ENCODE data around the gene NR2F2.

The NR2F2 gene

DNA sequence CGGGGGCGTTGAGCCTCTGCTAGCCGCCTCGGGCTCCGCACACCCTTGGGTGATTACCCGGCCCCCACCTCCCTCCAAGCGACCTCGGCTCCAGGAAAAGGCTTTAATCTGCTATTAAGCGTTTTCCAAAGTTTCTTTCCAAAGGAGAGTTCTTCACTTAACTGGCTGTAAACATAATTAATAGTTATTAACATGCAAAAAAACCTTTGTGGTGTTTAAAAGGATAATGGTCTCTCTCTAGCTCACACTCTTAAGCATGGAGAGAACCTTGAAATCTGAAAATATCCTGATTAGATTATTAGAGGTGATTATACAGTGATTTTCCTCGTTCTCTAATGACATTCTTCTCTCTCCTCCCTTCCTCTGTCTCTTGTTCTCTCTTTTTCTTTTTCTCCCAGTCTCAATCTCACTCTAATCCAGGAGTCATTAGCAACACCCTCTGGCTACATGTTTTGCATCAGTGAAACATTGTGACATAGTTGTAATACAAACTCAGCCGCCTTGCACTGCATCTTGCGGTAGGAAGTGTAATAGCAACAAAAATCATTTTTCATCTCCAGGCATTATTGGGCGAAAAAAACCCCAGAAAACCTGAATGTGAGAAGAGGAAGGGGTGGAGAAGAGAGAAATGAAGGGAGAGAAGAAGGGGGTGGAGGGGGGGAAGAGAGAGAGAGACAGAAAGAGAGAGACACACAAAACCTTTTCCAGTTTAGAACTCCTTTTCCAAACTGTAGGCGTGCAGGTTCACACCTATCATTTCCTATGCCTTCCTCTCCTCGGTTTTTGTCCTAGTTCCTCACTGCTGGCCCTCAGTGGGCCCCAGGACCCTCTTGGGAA is 24.4 kb downstream of the NR2F2 start:
- H3K4me3 ChIP-seq (ENCODE audit: low read depth, low read length): peak overlapping the region; percentile 62
- ChIA-PET POLR2A (no interaction called here), CTCF (interaction anchor here (0.7 to 7.5 kb wide), 18 partner anchors 9 to 1823 kb away, joined by 3 to 127 read pairs (median 3); no protein-coding TSS in a partner anchor)
- DNase-seq (ENCODE audit: low read depth, low spot score): no peak
- TF ChIP-seq, protein P1, sequence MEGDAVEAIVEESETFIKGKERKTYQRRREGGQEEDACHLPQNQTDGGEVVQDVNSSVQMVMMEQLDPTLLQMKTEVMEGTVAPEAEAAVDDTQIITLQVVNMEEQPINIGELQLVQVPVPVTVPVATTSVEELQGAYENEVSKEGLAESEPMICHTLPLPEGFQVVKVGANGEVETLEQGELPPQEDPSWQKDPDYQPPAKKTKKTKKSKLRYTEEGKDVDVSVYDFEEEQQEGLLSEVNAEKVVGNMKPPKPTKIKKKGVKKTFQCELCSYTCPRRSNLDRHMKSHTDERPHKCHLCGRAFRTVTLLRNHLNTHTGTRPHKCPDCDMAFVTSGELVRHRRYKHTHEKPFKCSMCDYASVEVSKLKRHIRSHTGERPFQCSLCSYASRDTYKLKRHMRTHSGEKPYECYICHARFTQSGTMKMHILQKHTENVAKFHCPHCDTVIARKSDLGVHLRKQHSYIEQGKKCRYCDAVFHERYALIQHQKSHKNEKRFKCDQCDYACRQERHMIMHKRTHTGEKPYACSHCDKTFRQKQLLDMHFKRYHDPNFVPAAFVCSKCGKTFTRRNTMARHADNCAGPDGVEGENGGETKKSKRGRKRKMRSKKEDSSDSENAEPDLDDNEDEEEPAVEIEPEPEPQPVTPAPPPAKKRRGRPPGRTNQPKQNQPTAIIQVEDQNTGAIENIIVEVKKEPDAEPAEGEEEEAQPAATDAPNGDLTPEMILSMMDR (IDR thresholded peaks at IDR 0.05; ENCODE audit: insufficient read depth, low read length, missing control alignments): peak; percentile 47

DNA sequence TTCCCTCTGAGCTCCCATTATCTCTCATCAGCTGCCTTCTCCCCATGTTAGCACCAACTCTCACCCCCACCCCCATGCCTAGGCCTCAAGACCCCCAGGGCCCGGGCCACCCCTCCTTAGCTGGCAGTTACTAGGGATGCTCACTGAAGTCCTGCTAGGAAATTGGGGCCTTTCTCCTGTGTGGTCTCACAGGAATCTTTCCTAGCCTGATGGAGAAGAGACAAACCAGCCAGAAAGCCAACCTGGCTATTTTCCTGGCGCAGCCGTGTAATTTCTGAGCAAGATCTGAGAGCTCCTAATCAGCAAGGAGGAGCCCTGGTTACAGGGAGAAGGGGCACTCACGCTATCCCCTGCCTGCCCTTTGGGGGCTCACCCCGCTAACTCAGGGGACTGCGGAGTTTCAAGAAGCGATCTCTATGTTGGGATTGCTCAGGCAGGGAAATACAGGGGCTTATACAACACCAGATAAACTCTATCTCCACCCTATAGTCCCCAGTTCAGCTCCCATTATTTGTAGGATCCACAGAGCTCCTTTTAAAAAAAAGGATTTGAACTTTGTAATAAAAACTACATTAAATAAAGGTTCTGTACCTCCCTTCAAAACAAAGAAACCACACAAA is 25.2 kb downstream of the NR2F2 start:
- POLR2A ChIA-PET: no interaction called here
- CTCF ChIA-PET: interaction anchor here (0.6 to 7.5 kb wide), 17 partner anchors 8 to 1822 kb away, joined by 3 to 127 read pairs (median 3); no protein-coding TSS in a partner anchor
- DNase-seq (ENCODE audit: low read depth, low spot score): no peak
- TF ChIP-seq, protein P1 (IDR thresholded peaks at IDR 0.05; ENCODE audit: insufficient read depth, low read length, missing control alignments): no peak
- H3K4me3 ChIP-seq (ENCODE audit: low read depth, low read length): no peak overlapping the region

DNA sequence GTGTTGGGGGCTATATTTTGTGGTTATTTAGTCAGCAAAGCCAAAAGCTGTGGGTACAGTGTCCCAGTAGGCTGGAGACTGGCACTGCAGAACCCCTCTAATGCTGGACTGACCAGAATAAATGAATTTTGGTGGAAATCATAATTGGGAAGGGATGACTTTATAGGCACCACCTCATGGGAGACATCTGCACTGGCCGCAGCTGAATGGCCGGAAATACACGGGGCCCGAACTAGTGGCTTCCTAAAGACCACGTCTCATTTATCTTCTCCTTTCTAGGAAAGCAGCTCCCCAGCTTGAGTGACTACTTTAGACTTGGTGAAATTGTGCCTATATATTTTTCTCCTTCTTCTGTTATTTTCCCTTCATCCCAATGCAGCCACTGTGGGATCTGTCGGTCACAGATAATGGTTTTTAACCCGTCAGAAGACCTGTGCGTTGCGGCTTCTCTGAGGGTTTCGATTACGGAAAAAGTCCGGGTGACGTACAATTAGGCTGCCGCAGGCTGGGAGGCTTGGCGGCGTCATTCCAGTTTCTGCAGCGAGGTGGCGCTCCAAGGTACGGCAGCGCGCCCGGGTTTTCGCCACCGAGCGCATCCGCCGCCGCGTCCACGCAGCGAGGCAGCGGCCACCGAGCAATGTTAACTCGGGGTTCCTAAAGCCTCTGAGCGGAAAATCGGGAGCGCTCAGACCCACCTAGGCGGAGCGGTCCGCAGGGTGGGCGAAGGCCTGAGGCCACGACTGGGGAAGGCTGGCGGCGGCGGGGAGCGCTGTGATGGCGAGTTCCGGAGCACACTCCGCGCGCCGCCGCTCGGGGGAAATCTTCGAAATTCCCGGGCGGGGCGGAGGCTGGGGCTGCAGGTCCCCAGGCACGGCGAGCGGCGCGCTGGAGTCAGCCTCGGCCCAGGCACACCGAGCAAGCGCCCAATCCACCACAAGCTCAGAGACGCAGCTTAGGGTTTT is 26.3 kb downstream of the NR2F2 start:
- POLR2A ChIA-PET: no interaction called here
- CTCF ChIA-PET: interaction anchor here (0.6 to 7.5 kb wide), 18 partner anchors 11 to 1821 kb away, joined by 3 to 127 read pairs (median 4); no protein-coding TSS in a partner anchor
- DNase-seq (ENCODE audit: low read depth, low spot score): no peak
- TF ChIP-seq, protein P1 (IDR thresholded peaks at IDR 0.05; ENCODE audit: insufficient read depth, low read length, missing control alignments): peak; percentile 95
- H3K4me3 ChIP-seq (ENCODE audit: low read depth, low read length): peak overlapping the region; percentile 78

DNA sequence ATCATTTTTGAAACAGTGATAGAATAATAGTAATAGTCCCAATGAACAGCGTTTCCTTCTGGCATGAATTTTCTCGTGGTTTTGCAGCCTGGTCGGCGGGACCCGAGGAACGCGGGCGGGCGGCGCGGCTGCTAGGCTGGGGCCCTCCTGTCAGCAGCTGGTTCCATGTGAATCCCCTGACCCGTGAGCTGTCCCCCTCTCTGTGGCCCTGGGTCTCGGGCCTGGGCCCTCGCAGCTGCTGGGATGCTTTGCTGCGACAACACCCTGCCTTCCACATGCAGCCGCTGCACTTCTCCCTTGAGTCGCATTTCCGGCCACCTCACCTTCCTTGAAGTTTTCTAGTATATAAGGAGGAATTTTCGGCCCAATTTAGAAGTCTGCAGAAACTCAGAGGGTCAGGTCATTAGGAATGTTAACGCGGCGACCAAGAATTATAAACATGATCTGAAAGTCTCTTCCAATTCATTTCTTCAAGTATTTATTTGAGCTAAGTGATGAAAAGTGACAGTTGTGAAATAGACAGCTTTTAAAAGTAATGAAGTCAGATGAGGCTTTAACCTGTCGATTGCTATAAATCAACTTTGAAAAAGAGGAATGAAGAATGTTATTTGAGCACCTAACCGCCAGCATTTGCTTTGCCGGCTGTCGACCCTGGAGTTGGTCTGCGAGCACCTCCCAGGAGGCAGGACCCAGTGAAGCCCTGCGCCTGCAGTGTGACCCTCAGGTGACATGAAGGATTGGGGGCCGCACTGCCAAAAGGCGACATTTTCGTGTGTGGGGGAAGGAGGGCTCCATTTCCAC is 27.7 kb downstream of the NR2F2 start:
- TF ChIP-seq, protein P1 (IDR thresholded peaks at IDR 0.05; ENCODE audit: insufficient read depth, low read length, missing control alignments): no peak
- H3K4me3 ChIP-seq (ENCODE audit: low read depth, low read length): peak overlapping the region; percentile 78
- ChIA-PET CTCF (interaction anchor here (0.9 to 7.5 kb wide), 10 partner anchors 10 to 1334 kb away, joined by 3 to 127 read pairs (median 5); no protein-coding TSS in a partner anchor), POLR2A (no interaction called here)
- no peak for DNase-seq (ENCODE audit: low read depth, low spot score)

DNA sequence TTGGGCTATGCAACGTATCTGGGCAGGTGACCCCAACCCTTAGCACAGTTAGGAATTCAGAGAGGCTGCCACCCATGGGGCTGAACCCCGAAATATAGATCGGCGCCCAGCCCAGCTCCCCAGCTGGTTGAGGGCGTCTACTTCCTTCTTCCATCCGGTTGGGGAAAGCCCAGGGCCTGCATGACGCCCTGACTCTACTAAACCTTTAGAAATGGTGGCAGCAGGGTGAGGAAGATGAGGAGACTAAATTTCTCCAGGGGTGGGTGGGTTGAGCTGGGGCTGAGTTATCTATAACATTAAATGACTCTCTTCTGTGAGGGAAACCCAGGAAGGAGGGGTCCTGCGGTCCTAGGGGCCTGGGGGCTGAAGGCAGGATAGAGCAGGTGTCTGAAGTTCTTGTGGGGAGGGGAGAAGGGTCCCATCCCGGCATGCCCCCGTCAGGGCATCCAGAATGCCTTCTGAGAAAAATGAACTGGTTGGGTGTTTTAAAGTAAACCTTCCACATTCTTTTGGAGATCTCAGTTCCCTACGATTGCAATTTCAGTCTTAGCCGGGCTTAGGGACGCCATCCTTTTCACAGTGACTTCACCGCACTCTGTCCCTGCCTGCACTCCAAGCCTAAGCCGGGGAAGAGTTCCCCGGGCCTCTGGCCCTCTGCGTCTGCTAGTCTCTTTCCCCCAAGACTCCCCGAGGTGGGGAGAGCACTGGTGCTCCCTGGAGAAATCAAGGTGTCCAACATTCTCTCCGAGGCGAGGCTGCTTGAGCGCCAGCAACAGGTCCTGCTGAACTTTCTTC is 28.5 kb downstream of the NR2F2 start:
- POLR2A ChIA-PET: interaction anchor here (2.0 kb wide), 1 partner anchor 32 kb away, joined by 7 read pairs; no protein-coding TSS in a partner anchor
- H3K4me3 ChIP-seq (ENCODE audit: low read depth, low read length): peak overlapping the region; percentile 55; the same call in 1 of the 2 replicates
- TF ChIP-seq, protein P1 (IDR thresholded peaks at IDR 0.05; ENCODE audit: insufficient read depth, low read length, missing control alignments): no peak
- CTCF ChIA-PET: interaction anchor here (1.0 to 7.5 kb wide), 6 partner anchors 16 to 1335 kb away, joined by 3 to 127 read pairs (median 5); no protein-coding TSS in a partner anchor
- no peak for DNase-seq (ENCODE audit: low read depth, low spot score)
